CD4-positive, alpha-beta T cell treated with Interleukin-2 at 100 ng/mL for 4 hours (primary cell): Measurements from ENCODE around the gene TTLL10.
"Not testable (repeated sequence)": the region's sequence is repeated elsewhere in the genome, so short reads cannot be mapped to it uniquely, and the experiment has no call there.

Experiments used
- DNase-seq: peaks from one replicate; pipeline ENCODE4 v3.0.0-alpha.2; 2020; ENCODE audit warnings: low spot score

The TTLL10 gene

DNA sequence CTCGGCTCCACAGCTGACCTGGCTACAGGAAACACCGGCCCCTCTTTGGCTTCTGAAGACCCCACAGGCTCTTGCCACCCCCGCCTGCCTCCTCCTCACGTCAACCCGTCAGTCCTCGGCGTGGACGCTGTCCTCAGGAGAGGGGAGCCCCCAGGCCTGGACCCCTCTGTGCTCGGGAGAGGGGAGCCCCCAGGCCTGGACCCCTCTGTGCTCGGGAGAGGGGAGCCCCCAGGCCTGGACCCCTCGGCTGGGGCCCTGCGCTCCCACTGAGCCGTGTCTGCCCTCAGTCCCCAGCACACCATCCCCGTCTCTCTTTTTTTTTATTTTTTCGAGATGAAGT lies 31.8 kb upstream of the TTLL10 start:
- no peak for DNase-seq

- DNase-seq: not testable (repeated sequence)
Observed at GRCh38 chr1:1142352-1142751, 31.3 kb upstream of the TTLL10 start.

- no peak for DNase-seq
Observed at GRCh38 chr1:1142844-1143243, 30.8 kb upstream of the TTLL10 start.

DNA sequence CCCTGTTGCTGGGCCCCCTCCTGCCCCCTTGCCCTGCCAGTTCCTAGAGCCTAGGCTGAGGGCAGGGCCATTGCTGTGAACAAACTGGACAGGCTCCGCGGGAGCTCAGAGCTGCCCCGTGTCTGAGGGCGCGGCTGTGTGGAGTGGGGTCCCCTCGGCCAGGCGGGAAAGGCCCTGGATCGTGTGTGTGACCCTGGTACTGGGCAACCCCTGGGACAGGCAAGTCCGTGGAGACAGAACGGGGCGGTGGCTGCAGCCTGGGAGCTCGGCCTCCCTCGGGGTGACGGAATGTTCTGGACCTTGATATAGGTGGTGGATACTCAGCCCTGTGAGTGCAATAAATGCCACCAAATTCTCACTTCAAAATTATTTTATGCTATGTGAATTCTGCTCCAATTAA lies 30.0 kb upstream of the TTLL10 start:
- no peak for DNase-seq

GRCh38 chr1:1144122-1144842 lies 29.4 kb upstream of the TTLL10 start:
- DNase-seq: peak; percentile 34

- no peak for DNase-seq
Observed at GRCh38 chr1:1144843-1145546, 28.7 kb upstream of the TTLL10 start.

- no peak for DNase-seq
Observed at GRCh38 chr1:1145547-1145914, 28.1 kb upstream of the TTLL10 start.

- DNase-seq: no peak
Observed at GRCh38 chr1:1146026-1146425, 27.7 kb upstream of the TTLL10 start.

DNA sequence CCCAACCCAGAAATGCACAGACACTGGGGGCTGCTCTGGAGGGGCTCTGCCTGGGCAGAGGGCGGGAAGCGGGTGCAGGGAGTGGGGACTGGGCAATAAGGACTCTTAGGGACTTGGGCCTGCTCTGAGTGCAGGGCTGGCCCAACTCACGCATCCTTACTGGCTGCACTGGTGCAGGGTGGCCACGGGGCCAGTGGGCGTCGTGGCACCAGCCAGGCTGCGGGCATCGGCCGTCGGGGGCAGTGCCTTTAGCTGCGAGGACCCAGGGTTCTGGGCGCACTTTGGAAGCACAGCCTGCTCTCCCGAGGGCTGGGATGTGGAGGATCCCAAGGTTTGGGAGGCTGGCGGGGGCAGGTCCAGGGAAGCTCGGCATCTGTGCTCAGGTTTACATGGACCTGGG lies 27.1 kb upstream of the TTLL10 start:
- no peak for DNase-seq

DNA sequence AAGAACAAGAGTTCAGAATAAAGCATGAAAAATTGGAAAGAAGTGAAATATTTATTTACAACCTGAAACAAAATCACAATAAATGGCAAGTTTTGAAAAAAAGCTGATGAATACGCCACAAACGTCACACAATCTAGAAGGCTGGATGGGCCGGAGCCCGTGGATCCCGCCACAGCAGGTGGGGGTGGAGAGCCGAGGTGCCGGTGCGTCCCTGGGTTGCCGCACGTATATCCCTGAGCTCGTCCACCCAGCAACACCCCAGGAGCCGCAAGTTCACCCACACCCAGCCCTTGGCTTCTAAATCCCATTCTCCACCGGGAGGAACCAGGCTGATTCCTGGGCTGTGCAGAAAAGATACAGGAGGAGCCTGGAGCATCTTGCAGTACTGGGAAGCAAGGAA lies 25.6 kb upstream of the TTLL10 start:
- no peak for DNase-seq

GRCh38 chr1:1148569-1148968 lies 25.1 kb upstream of the TTLL10 start:
- DNase-seq: no peak

DNA sequence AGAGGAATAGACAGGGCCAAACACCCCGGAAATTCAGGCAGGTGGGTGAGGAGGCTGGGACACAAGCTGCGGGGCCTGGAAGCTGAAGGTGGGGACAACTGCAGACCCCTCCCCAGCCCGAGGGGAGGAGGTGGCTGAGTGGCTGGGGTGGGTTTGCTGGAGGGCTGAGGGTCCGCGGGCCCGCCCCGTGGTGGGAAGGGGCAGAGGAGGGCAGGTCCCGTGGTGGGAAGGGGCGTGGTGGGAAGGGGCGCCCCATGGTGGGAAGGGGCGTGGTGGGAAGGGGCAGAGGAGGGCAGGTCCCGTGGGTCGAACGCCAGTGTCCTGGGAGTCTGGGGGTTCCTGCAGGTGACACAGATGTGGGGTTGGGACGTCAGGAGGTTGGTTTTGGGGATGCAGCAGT lies 24.3 kb upstream of the TTLL10 start:
- DNase-seq: no peak

DNA sequence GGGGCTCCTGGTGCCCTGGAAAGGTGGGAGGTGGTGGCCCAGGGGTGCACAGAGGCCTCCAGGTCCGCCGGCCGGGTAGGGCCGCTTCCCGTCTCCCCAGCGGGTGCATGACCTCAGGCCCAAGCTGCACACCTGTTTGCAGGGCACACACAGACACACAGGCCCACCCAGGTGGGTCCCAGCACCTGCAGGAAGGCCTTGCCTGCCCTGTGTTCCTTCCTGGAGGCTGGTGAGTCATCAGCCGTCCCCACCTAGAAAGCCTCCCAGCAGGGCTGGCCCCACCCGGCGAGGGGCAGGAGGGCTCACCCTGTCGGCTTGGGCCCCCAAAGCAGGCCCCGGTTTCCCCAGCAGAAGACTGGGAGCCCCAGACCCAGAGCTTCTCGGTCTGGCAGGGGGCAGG lies 23.6 kb upstream of the TTLL10 start:
- DNase-seq: no peak

DNA sequence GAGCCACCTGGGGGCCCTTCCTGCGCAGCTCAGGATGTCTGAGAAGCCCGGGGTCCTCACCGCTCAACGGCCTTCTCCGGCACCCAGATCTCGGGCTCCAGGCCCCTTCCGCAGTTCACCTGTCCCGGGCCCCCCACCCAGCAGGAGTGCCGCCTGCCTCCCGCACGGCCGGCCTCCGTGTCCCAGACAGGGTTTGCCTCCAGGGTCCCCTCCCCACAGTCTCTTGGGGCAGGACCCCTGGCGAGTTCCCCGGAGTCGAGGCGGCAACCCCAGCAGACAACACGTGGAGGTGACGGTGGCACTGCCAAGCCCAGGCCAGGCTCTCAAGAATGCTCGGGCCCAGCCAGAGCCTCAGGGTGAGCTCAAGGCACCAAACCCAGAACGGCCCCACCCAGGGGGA lies 22.4 kb upstream of the TTLL10 start:
- DNase-seq: no peak

GRCh38 chr1:1152431-1152830 lies 21.2 kb upstream of the TTLL10 start:
- DNase-seq: not testable (repeated sequence)

DNA sequence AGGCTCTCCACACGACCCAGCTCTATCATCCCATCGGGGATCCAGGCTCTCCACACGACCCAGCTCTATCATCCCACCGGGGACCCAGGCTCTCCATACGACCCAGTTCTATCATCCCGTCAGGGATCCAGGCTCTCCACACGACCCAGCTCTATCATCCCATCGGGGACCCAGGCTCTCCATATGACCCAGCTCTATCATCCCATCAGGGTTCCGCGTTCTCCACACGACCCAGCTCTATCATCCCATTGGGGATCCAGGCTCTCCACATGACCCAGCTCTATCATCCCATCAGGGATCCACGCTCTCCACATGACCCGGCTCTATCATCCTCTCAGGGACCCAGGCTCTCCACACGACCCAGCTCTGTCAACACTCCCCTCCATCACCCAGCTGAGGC lies 20.5 kb upstream of the TTLL10 start:
- DNase-seq: not testable (repeated sequence)

GRCh38 chr1:1153874-1154273 lies 19.8 kb upstream of the TTLL10 start:
- no peak for DNase-seq

DNA sequence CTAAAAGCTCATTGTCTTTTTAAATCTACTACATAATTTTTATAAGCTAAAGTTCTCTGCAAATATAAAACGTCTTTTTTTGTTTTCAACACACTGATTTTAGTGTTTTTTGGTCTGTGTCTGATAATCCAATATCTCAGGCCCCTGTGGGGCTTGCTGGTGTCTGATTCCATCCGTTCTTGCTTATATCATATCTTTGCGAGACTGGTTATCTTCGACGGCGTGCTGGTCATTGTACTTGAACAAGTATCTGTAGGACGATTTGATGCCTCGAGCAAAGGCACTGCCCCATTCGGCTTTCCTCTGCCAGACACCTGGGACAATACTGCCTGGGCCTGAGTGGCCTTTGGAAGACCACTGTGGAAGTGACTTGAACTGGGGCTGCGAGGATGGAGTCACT lies 18.4 kb upstream of the TTLL10 start:
- DNase-seq: no peak

GRCh38 chr1:1156140-1157032 lies 17.3 kb upstream of the TTLL10 start:
- DNase-seq: no peak

- DNase-seq: no peak
Observed at GRCh38 chr1:1157033-1157365, 16.7 kb upstream of the TTLL10 start.

GRCh38 chr1:1157426-1157913 lies 16.2 kb upstream of the TTLL10 start:
- DNase-seq: peak; percentile 65

DNA sequence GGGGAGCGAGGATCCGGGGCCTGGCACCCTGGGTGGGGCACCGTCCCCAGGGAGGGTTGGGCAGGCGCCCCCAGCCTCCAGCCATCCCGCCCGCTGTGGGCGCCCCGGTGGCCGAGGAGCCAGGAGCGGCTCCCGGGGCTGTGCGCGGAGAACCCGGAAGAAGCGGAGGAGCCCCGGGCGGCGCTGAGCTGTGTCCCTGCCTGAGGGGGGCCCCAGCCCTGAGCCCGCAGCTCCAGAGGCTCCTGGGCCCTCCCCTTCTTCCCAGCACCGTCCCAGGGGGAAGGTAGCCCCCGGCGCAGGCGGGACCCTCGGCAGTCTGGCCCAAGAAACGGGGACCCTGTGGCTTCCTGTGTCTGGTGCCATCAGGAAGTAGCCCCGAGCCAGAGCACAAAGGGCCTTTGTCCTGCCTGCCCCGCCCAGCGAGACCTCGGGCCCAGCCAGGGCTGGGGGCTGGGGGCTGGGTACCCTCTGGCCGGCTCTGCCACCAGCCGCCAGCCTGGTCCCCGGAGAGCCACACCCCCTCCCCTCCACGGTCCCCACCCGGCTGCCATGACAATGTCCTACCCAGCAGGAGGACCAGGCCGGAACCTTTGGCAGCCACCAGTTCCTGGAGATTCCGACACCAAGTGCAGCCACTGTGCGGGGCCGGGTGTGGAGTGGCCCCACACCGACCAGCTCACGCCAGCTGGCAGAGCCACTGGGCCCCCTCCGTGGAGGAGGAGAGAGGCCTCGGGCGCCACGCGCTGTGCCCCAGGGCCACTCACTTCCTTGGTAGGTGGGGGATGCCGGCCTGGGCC lies 15.6 kb upstream of the TTLL10 start:
- DNase-seq: no peak
